ENCODE results near the gene GPR55.
A peak's percentile ranks its signal among the peaks of the same experiment; 100 is the strongest.

GPR55 gene

DNA sequence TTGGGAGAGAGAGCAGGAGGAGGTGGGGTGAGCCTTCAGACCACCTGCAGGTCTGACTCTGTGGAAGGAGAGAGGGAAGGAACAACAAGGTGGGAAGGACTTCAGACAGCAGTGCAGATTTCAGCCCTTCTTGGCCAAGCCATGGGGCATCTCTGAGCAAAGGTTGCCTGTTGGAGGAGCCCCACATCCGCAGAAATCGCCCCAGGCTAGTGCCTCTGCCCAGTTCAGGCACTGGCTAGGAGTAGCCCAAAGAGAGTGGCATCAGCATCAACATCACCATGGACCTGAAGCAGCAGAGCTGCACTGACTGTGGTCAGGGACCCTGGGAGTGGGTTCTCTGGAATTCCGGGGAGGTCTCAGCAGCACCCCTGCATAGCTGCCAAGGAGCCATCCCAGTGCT, 10.2 kb downstream of the GPR55 start:
- no peak for DNase-seq

GRCh38 chr2:230913406-230914143, 11.5 kb downstream of the GPR55 start:
- peak; percentile 27 to 57 for DNase-seq

DNA sequence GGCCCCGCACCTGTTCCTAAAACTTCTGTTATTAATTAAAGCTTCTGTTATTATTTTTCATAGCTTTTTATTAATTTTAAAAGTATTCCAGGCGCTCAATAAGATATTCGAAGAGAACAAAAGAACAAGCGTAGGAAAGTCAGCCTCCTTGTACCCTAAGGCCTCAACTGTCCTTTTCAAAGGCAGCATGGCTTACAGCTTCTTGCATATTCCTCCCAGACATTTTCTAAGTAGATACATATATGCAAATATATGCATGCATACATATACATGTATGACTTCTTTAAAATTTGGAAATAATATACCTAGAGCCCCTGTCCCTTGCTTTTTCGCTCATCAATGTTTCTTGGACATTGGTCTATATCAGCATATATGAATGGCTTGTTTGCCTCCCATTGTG, 12.3 kb downstream of the GPR55 start:
- DNase-seq: no peak

- DNase-seq: no peak
Measured at GRCh38 chr2:230912046-230912445, 13.0 kb downstream of the GPR55 start.

GRCh38 chr2:230910546-230911177, 14.4 kb downstream of the GPR55 start:
- no peak for DNase-seq

- DNase-seq: no peak
Measured at GRCh38 chr2:230909841-230910545, 15.0 kb downstream of the GPR55 start.

- DNase-seq: no peak
Measured at GRCh38 chr2:230908595-230909191, 16.3 kb downstream of the GPR55 start.

- no peak for DNase-seq
Measured at GRCh38 chr2:230908092-230908594, 16.9 kb downstream of the GPR55 start.

DNA sequence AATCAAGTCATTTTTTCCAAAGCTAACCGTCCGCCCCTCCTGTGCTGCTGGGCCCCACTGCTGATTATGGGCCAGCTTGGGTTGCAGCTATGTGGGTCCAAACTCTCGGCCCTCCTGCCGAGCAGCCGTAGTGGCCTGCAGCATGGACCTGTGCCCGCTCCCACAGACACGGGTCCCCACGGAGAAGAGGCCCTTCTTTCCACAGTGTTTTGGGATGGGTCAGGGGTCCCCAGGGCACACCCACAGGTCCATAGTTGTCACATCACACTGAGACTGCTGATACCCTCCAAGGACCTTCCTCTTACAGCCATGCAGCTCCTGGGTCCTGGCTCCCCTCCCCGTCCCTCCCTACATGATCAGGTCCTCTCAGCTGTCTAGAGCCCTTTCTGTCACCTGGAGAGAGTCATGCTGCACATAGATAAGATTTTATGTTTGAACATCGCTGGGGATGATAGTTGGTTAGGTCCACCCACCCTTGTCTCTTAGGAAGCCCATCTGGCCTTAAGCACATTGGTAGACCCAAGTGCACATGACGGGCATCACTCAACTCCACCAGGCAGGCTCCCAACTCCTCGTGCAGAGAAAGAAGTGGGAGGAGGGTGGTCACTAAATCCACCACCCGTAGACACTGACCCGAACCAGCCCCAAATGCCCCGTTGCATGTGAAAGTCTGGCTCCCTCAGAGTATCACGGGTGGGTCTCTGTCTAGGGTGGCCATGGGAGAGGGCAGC, 17.5 kb downstream of the GPR55 start:
- DNase-seq: no peak

DNA sequence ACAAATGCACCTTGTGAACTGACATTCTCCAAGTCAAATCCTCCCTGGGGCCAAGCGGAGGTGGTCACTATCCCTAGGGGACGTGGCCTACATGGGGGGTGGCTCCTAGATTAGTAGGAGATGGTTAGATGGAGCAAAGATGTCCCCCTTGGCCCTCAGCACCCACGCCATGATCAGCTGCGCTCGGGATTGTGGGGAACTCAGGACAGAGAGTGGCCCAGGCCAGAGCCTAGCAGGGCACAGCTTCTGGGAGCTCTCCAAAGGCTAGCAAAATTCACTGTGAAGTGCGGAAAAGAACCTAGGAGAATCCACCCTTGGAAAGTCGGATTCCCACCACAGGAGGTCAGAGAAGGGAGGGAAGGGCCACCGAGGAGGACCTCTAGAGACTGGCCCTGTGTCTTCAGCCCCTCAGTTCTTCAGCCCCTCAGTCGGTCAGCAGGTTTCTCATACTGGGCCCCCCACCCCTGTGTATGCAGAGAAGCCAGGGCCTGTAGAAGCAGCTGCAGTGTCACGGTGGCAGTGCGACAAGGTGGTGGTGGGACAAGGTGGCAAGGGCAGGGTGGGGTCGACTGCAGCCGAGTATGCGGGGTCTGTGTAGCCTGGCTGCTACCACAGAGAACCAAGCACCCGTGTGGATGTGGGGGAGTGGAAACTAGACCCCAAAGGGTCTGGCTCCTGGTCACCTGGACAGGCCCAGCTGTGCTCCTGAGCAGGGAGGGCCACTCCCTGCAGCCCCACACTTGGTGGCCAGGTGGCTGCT, 18.4 kb downstream of the GPR55 start:
- no peak for DNase-seq

- peak; percentile 46 to 54 for DNase-seq
Measured at GRCh38 chr2:230905448-230906421, 19.3 kb downstream of the GPR55 start.

DNA sequence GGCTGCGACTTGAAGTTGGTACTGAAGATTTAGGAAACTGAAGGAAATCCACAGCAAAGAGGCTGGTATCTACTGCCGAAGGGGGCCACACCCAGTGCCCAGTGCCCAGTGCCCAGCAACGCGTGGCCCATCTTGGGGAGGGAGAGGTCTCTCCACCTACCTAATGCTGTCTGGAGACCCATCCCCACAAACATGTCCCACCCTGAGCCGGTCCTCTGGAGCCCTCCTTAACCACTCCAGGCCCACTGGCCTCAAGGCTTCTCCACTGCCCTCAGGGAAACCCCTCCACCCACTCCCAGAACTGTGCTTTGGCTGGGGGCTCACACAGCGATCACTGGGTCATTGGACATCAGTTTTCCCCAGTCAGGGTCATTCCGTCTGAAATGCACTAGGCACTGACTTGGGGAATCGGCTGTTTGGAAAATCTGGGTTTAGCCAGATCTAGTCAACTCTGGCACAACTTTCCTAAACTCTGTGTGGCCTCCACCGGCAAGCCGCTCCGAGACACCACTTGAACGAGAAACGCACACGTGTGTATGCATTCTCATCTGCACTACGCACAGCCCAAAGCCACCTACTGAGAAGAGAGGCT, 20.1 kb downstream of the GPR55 start:
- no peak for DNase-seq

- no peak for DNase-seq
Measured at GRCh38 chr2:230903231-230904150, 21.6 kb downstream of the GPR55 start.

- DNase-seq: peak; percentile 27 to 68
Measured at GRCh38 chr2:230902180-230902899, 22.7 kb downstream of the GPR55 start.

GRCh38 chr2:230901006-230901405, 24.0 kb downstream of the GPR55 start:
- no peak for DNase-seq

DNA sequence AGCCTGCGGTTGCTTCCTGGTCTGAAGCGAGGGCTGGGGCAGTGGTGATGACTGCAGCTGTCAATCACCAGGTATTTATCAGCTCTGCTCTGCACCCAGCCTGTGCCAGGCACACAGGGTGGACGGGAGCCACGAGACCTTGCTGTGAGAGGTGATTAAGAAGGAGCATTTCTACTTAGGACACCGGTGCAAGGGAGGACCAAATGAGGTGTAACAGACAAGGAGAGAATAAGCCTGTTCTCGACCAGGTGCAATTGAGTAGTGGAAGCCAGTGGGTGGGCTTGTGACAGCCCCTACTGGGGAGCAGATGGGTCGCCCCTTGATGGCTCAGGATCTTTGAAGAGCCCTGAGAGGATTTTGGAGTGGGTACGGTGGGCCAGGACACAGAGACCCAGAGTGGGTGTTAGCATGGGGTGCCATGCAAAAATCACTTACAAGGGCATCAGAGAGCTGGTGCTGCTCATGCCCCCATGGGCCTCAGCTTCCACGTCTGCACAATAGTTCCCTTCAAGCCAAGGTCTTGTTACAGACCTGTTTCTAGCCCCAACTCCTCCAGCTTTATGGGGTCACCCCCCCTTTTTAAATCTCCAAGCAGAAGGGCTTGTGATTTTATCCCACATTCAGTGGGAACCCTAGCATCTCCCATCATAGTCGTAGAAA, 24.6 kb downstream of the GPR55 start:
- DNase-seq: no peak

GRCh38 chr2:230899786-230900185, 25.3 kb downstream of the GPR55 start:
- DNase-seq: no peak

DNA sequence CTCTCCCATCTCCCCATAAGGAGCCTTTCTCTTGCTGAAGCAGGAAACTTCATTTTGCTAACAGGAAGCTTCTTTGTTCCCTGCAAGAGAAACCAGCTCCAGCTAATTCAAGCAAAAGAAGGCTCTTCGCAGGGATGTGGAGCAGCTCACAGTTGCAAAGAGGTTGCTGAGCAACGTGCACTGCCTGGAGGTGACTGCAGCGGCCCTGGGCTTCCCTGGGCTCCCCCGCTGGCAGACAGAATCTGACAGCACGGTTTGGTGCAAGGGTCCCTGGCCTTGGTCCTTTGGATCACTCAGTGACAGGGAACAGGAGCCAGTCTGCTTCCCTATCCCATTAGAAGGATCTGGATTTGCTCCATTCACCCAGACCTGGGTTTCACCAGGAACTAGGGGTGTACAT, 25.8 kb downstream of the GPR55 start:
- DNase-seq: no peak

Data from CD4-positive, alpha-beta T cell treated with Interferon alpha-2 for 1 hour (primary cell).